Omental fat pad (tissue), 4 donors: Measurements from ENCODE around the gene NREP. TPM values are rescaled to one million over a fixed set of nuclear protein-coding genes. Genes with fewer than 3 reads are reported as not detected.
"Not testable (repeated sequence)": the region's sequence is repeated elsewhere in the genome, so short reads cannot be mapped to it uniquely, and the experiment has no call there.

Experiments
- ATAC-seq: fragments of 150-250 bp; one replicate; pipeline ENCODE4 v1.9.1; 2016; ENCODE audit warnings: mild to moderate bottlenecking, moderate library complexity; ENCODE audit not compliant: low FRiP score
- DNase-seq: peaks from one replicate; pipeline ENCODE4 v3.0.0-alpha.2; 2019; ENCODE audit warnings: low spot score
- CTCF ChIP-seq, 3 donors: fragments of 450-650 bp; IDR thresholded peaks; one replicate each; pipeline ENCODE4 v1.5.1; 2016 to 2017; ENCODE audit warnings: antibody characterized with exemption in 3 of 3, mild to moderate bottlenecking in 3 of 3, moderate library complexity in 2 of 3
- total RNA-seq, 4 donors: library from RNA; depleted of rRNA; stranded (reverse); fragments of >200 nt; gene quantifications; one replicate each; pipeline ENCODE4 v1.1.0, GENCODE V29; 2016

Gene NREP
- total RNA-seq, 4 donors from 2014 or later = 4.4 to 17.2 (median 6.8) TPM

- no peak for TF ChIP-seq CTCF (IDR thresholded peaks at IDR 0.05)
- ATAC-seq = no peak
- DNase-seq = no peak
These were observed 30.0 kb downstream of the NREP start for GRCh38 chr5:111726986-111727385.

DNA sequence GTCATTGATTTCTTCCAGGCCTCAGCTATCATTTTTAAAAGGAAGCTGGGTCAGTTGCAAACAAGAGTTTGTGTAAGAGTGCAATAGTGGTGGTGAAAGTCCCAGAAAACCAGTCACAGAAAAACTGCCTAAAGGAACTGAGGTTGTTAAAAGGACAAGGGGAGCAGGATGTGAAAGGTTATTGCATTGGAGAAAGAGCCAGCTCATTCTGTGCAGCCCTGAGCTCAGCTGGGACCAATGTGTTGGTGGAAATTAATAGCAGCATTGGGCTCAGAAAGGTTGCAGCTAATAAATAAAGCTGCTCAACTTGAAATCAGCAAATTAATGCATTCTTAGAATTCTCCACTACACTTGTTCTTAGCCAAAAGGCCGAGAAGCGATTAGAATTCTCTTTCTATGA, 34.9 kb downstream of the NREP start:
- ATAC-seq (no peak), DNase-seq (no peak)
- TF ChIP-seq CTCF (IDR thresholded peaks at IDR 0.05) = no peak

GRCh38 chr5:111720333-111720890, 36.6 kb downstream of the NREP start:
- TF ChIP-seq CTCF (IDR thresholded peaks at IDR 0.05) = no peak

GRCh38 chr5:111719773-111720172, 37.2 kb downstream of the NREP start:
- ATAC-seq (no peak), DNase-seq (no peak)
- no peak for TF ChIP-seq CTCF (IDR thresholded peaks at IDR 0.05)

More at GRCh38 chr5:111720333-111720890, 36.6 kb downstream of the NREP start:
- DNase-seq (no peak), ATAC-seq (no peak)

DNA sequence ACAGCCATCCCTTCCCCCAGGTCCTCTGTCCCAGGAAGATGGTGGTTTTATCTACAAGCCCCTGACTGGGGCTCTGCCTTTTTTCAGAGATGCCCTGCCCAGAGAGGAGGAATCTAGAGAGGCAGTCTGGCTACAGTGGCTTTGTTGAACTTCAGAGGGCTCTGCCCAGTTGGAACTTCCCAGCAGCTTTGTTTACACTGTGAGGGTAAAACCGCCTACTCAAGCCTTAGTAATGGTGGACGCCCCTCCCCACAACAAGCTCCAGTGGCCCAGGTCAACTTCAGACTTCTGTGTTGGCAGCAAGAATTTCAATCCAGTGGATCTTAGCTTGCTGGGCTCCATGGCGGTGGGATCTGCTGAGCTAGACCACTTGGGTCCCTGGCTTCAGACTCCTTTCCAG, 40.2 kb downstream of the NREP start:
- ATAC-seq, DNase-seq: not testable (repeated sequence)

GRCh38 chr5:111707630-111708164, 49.3 kb downstream of the NREP start:
- no peak for TF ChIP-seq CTCF (IDR thresholded peaks at IDR 0.05)
- ATAC-seq (no peak), DNase-seq (no peak)

DNA sequence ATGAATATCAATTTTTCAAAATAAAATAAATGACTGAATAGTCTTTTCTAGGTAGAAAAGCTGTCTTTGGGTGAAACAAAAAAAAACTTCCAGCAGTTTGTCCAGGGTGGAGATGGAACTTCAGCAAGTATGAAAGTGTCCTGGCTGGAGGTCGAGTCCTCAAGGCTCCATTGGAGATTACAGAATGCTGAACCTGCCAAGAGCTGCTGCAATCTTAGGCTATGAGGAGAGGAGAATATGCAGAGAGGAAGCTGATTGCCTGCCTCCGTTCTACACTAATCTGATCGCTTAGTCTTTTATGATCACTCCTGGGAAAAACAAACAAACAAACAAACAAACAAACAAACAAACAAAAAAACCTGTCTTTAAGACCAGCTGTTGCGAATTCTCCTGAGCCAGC, 50.6 kb downstream of the NREP start:
- TF ChIP-seq CTCF (IDR thresholded peaks at IDR 0.05) = no peak
- ATAC-seq (no peak), DNase-seq (no peak)
